ENCODE results near the gene CPNE7. TPM values are rescaled to one million over a fixed set of nuclear protein-coding genes. Genes with fewer than 3 reads are reported as not detected.

The CPNE7 gene
- total and polyA plus RNA-seq, 2 of the 13 experiments (the other 11 are each of a cell fraction or from before 2014, with no cell fraction given) = 0.59 TPM; not detected in 1

DNA sequence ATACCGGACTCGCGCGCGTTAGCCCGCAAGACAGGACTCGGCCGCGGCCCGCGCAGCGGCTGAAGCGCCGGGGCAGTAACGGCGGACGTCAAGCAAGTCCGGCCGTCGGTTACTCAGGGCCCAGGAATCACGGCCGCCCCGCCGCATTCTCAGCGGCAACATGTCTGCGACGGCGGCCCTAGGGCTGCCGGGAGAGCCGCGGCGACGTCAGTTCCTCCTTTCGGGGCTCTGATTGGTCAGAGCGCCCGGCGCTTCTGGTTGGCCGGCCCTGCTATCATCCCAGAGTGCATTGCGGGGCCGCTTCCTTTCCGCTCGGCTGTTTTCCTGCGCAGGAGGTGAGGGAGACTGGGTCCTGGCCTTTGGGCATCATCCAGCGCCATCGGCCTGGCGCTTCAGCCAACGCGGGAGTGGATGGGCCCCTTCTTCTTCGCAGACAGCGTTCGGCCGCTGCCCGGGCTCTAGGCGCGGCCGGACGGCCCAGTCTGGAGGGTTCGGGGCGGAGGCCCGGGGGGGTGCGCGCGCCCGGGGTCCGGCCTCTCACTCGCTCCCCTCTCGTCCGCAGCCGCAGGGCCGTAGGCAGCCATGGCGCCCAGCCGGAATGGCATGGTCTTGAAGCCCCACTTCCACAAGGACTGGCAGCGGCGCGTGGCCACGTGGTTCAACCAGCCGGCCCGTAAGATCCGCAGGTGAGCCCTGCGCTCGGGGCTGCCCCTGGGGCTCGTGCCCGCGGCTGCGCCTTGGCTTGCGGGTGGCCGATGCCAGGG is 15.0 kb upstream of the CPNE7 start, which contains the start of gene RPL13 (continued):
- TF ChIP-seq ZNF558 (CRISPR knock-in tag; IDR thresholded peaks at IDR 0.05; ENCODE audit: borderline replicate concordance) (peak; percentile 88; the same call in 1 of the 2 replicates), SMAD3 (CRISPR knock-in tag; IDR thresholded peaks at IDR 0.05) (peak; percentile 85; the same call in 1 of the 2 replicates), ETV5 (CRISPR knock-in tag; IDR thresholded peaks at IDR 0.05; ENCODE audit: borderline replicate concordance) (peak; percentile 78), ZNF180 (CRISPR knock-in tag; IDR thresholded peaks at IDR 0.05; ENCODE audit: borderline replicate concordance, low read depth) (no peak), KLF12 (CRISPR knock-in tag; IDR thresholded peaks at IDR 0.05; ENCODE audit: borderline replicate concordance) (no peak; the same call in 1 of the 2 replicates), ZNF775 (CRISPR knock-in tag; IDR thresholded peaks at IDR 0.05; ENCODE audit: borderline replicate concordance) (peak; percentile 53), ZFY (CRISPR knock-in tag; IDR thresholded peaks at IDR 0.05) (peak; percentile 99), ATF7-NPFF (CRISPR knock-in tag; IDR thresholded peaks at IDR 0.05; ENCODE audit: low read depth) (peak; percentile 95)
- TF ChIP-seq, protein P1, sequence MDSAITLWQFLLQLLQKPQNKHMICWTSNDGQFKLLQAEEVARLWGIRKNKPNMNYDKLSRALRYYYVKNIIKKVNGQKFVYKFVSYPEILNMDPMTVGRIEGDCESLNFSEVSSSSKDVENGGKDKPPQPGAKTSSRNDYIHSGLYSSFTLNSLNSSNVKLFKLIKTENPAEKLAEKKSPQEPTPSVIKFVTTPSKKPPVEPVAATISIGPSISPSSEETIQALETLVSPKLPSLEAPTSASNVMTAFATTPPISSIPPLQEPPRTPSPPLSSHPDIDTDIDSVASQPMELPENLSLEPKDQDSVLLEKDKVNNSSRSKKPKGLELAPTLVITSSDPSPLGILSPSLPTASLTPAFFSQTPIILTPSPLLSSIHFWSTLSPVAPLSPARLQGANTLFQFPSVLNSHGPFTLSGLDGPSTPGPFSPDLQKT (CRISPR knock-in tag; IDR thresholded peaks at IDR 0.05; ENCODE audit: borderline replicate concordance) = no peak
- TF ChIP-seq, protein P2, sequence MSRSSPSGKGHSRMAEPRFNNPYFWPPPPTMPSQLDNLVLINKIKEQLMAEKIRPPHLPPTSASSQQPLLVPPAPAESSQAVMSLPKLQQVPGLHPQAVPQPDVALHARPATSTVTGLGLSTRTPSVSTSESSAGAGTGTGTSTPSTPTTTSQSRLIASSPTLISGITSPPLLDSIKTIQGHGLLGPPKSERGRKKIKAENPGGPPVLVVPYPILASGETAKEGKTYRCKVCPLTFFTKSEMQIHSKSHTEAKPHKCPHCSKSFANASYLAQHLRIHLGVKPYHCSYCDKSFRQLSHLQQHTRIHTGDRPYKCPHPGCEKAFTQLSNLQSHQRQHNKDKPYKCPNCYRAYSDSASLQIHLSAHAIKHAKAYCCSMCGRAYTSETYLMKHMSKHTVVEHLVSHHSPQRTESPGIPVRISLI (CRISPR knock-in tag; IDR thresholded peaks at IDR 0.05; ENCODE audit: borderline replicate concordance) = peak; percentile 53; the same call in 1 of the 2 replicates
- TF ChIP-seq, protein P3, sequence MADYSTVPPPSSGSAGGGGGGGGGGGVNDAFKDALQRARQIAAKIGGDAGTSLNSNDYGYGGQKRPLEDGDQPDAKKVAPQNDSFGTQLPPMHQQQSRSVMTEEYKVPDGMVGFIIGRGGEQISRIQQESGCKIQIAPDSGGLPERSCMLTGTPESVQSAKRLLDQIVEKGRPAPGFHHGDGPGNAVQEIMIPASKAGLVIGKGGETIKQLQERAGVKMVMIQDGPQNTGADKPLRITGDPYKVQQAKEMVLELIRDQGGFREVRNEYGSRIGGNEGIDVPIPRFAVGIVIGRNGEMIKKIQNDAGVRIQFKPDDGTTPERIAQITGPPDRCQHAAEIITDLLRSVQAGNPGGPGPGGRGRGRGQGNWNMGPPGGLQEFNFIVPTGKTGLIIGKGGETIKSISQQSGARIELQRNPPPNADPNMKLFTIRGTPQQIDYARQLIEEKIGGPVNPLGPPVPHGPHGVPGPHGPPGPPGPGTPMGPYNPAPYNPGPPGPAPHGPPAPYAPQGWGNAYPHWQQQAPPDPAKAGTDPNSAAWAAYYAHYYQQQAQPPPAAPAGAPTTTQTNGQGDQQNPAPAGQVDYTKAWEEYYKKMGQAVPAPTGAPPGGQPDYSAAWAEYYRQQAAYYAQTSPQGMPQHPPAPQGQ (CRISPR knock-in tag; IDR thresholded peaks at IDR 0.05; ENCODE audit: borderline replicate concordance) = 0 out of 2 replicates have a peak, but pooled peaks have one; percentile 65
- TF ChIP-seq, protein P4, sequence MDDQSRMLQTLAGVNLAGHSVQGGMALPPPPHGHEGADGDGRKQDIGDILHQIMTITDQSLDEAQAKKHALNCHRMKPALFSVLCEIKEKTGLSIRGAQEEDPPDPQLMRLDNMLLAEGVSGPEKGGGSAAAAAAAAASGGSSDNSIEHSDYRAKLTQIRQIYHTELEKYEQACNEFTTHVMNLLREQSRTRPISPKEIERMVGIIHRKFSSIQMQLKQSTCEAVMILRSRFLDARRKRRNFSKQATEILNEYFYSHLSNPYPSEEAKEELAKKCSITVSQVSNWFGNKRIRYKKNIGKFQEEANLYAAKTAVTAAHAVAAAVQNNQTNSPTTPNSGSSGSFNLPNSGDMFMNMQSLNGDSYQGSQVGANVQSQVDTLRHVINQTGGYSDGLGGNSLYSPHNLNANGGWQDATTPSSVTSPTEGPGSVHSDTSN (CRISPR knock-in tag; IDR thresholded peaks at IDR 0.05; ENCODE audit: borderline replicate concordance) = no peak; the same call in 1 of the 2 replicates
- TF ChIP-seq, protein P5, sequence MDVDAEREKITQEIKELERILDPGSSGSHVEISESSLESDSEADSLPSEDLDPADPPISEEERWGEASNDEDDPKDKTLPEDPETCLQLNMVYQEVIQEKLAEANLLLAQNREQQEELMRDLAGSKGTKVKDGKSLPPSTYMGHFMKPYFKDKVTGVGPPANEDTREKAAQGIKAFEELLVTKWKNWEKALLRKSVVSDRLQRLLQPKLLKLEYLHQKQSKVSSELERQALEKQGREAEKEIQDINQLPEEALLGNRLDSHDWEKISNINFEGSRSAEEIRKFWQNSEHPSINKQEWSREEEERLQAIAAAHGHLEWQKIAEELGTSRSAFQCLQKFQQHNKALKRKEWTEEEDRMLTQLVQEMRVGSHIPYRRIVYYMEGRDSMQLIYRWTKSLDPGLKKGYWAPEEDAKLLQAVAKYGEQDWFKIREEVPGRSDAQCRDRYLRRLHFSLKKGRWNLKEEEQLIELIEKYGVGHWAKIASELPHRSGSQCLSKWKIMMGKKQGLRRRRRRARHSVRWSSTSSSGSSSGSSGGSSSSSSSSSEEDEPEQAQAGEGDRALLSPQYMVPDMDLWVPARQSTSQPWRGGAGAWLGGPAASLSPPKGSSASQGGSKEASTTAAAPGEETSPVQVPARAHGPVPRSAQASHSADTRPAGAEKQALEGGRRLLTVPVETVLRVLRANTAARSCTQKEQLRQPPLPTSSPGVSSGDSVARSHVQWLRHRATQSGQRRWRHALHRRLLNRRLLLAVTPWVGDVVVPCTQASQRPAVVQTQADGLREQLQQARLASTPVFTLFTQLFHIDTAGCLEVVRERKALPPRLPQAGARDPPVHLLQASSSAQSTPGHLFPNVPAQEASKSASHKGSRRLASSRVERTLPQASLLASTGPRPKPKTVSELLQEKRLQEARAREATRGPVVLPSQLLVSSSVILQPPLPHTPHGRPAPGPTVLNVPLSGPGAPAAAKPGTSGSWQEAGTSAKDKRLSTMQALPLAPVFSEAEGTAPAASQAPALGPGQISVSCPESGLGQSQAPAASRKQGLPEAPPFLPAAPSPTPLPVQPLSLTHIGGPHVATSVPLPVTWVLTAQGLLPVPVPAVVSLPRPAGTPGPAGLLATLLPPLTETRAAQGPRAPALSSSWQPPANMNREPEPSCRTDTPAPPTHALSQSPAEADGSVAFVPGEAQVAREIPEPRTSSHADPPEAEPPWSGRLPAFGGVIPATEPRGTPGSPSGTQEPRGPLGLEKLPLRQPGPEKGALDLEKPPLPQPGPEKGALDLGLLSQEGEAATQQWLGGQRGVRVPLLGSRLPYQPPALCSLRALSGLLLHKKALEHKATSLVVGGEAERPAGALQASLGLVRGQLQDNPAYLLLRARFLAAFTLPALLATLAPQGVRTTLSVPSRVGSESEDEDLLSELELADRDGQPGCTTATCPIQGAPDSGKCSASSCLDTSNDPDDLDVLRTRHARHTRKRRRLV (CRISPR knock-in tag; IDR thresholded peaks at IDR 0.05) = peak; percentile 72; the same call in 1 of the 2 replicates
- TF ChIP-seq, protein P6, sequence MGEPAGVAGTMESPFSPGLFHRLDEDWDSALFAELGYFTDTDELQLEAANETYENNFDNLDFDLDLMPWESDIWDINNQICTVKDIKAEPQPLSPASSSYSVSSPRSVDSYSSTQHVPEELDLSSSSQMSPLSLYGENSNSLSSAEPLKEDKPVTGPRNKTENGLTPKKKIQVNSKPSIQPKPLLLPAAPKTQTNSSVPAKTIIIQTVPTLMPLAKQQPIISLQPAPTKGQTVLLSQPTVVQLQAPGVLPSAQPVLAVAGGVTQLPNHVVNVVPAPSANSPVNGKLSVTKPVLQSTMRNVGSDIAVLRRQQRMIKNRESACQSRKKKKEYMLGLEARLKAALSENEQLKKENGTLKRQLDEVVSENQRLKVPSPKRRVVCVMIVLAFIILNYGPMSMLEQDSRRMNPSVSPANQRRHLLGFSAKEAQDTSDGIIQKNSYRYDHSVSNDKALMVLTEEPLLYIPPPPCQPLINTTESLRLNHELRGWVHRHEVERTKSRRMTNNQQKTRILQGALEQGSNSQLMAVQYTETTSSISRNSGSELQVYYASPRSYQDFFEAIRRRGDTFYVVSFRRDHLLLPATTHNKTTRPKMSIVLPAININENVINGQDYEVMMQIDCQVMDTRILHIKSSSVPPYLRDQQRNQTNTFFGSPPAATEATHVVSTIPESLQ (CRISPR knock-in tag; conservative IDR thresholded peaks at IDR 0.05) = peak; percentile 89; the same call in 1 of the 2 replicates

All from HepG2 (cell line).